ENCODE measurements around the gene ATP11B. TPM values are rescaled to one million over a fixed set of nuclear protein-coding genes. Genes with fewer than 3 reads are reported as not detected.
"Not testable (repeated sequence)": the region's sequence is repeated elsewhere in the genome, so short reads cannot be mapped to it uniquely, and the experiment has no call there.

The ATP11B gene
- total RNA-seq, 4 donors from 2014 or later: 53.1 to 69.9 (median 61.1) TPM

- DNase-seq: no peak
- H3K4me1 ChIP-seq: peaks cover 7 to 12% of the 10 kb centered on the region in 2 donors
- no peaks in the 10 kb centered on the region for H3K36me3 ChIP-seq
- 14 to 18% methylated on average over 13 of the region's 13 CpGs for WGBS, 2 donors
- intact Hi-C loops (cut with DNase I): no loop called here
- no peaks in the 10 kb centered on the region for H3K27me3 ChIP-seq
- H3K4me3 ChIP-seq (replicated peaks in 1 of 3): peak overlapping the region; percentile 52 to 89 (median 77)
- no peaks in the 10 kb centered on the region for H3K9me3 ChIP-seq
- no peak for TF ChIP-seq CTCF (IDR thresholded peaks at IDR 0.05)
- H3K27ac ChIP-seq: peak overlapping the region; percentile 84 to 88 (median 86)
These were observed 1.4 kb downstream of the ATP11B start for GRCh38 chr3:182794455-182795388.

GRCh38 chr3:182795389-182795782 lies 2.1 kb downstream of the ATP11B start:
- H3K4me1 ChIP-seq: peaks cover 7 to 12% of the 10 kb centered on the region in 2 donors
- intact Hi-C loops (cut with DNase I): no loop called here
- no peaks in the 10 kb centered on the region for H3K9me3 ChIP-seq
- H3K4me3 ChIP-seq (replicated peaks in 1 of 3): no peak overlapping the region
- DNase-seq: no peak
- no peak for TF ChIP-seq CTCF (IDR thresholded peaks at IDR 0.05)
- no peak for TF ChIP-seq POLR2A (IDR thresholded peaks at IDR 0.05)
- H3K36me3 ChIP-seq: no peaks in the 10 kb centered on the region
- H3K27me3 ChIP-seq: no peaks in the 10 kb centered on the region
- 60 to 65% methylated on average over 3 of the region's 3 CpGs for WGBS, 2 donors
- no peak overlapping the region for H3K27ac ChIP-seq

GRCh38 chr3:182796310-182796709 lies 3.0 kb downstream of the ATP11B start:
- no peaks in the 10 kb centered on the region for H3K27me3 ChIP-seq
- no peak for TF ChIP-seq CTCF (IDR thresholded peaks at IDR 0.05)
- TF ChIP-seq POLR2A (IDR thresholded peaks at IDR 0.05): no peak
- intact Hi-C loops (cut with DNase I): no loop called here
- no peaks in the 10 kb centered on the region for H3K9me3 ChIP-seq
- peaks cover 7 to 12% of the 10 kb centered on the region in 2 donors for H3K4me1 ChIP-seq
- 98 to 99% methylated on average over 1 of the region's 1 CpG for WGBS, 2 donors
- no peak overlapping the region for H3K4me3 ChIP-seq (replicated peaks in 1 of 3)
- no peak overlapping the region for H3K27ac ChIP-seq
- no peak for DNase-seq
- no peaks in the 10 kb centered on the region for H3K36me3 ChIP-seq

- Histone ChIP-seq H3K4me3 (replicated peaks in 1 of 3) (no peak overlapping the region), H3K36me3 (no peaks in the 10 kb centered on the region), H3K27me3 (no peaks in the 10 kb centered on the region), H3K27ac (no peak overlapping the region), H3K4me1 (peaks cover 7 to 12% of the 10 kb centered on the region in 2 donors), H3K9me3 (no peaks in the 10 kb centered on the region)
- no peak for TF ChIP-seq POLR2A (IDR thresholded peaks at IDR 0.05)
- TF ChIP-seq CTCF (IDR thresholded peaks at IDR 0.05): no peak
- 60 to 64% methylated on average over 1 of the region's 1 CpG for WGBS, 2 donors
- DNase-seq: peak in 1 of 2 donors; percentile 5
- intact Hi-C loops (cut with DNase I): no loop called here
These were observed 4.6 kb downstream of the ATP11B start for GRCh38 chr3:182797876-182798275.

GRCh38 chr3:182799143-182799542 lies 5.8 kb downstream of the ATP11B start:
- intact Hi-C loops (cut with DNase I); H3K36me3 ChIP-seq; H3K4me3 ChIP-seq (replicated peaks in 1 of 3); H3K27me3 ChIP-seq; H3K9me3 ChIP-seq; H3K27ac ChIP-seq; DNase-seq: not testable (repeated sequence)
- peaks cover 7 to 12% of the 10 kb centered on the region in 2 donors for H3K4me1 ChIP-seq
- WGBS, 2 donors: 96 to 97% methylated on average over 16 of the region's 16 CpGs

All from thyroid gland (tissue), 4 donors.